ENCODE data around the gene KRT1.

DNA sequence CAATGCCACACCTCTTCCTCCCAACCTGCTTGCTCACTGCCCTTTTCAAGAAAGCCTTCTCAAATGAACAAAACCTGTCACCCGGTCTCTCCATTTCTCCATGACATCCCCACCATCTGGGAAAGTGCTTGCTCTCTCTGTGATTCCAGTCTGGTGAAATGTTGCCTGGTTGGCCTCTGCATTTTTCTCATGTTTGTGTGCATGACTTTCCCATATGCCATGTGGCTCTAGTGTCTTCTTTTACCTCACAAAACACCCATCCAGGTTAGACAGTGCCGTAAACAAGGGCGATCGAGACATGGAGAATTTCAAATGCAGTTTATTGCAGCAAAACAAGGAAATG lies 5.8 kb downstream of the KRT1 start:
- TF ChIP-seq SPI1 (IDR thresholded peaks at IDR 0.05; ENCODE audit: borderline replicate concordance, low read depth) (no peak), POLR2AphosphoS5 (IDR thresholded peaks at IDR 0.05; ENCODE audit: low read depth) (no peak)
- TF ChIP-seq, protein P1, sequence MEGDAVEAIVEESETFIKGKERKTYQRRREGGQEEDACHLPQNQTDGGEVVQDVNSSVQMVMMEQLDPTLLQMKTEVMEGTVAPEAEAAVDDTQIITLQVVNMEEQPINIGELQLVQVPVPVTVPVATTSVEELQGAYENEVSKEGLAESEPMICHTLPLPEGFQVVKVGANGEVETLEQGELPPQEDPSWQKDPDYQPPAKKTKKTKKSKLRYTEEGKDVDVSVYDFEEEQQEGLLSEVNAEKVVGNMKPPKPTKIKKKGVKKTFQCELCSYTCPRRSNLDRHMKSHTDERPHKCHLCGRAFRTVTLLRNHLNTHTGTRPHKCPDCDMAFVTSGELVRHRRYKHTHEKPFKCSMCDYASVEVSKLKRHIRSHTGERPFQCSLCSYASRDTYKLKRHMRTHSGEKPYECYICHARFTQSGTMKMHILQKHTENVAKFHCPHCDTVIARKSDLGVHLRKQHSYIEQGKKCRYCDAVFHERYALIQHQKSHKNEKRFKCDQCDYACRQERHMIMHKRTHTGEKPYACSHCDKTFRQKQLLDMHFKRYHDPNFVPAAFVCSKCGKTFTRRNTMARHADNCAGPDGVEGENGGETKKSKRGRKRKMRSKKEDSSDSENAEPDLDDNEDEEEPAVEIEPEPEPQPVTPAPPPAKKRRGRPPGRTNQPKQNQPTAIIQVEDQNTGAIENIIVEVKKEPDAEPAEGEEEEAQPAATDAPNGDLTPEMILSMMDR (IDR thresholded peaks at IDR 0.05; ENCODE audit: insufficient read depth, low read length): no peak

All from HL-60 (cell line).